ENCODE results near the gene OR8D2. TPM values are rescaled to one million over a fixed set of nuclear protein-coding genes. Genes with fewer than 3 reads are reported as not detected.

OR8D2 gene
- total and polyA plus RNA-seq, 2 donors (not counting 3 experiments of a cell fraction or from before 2014, with no cell fraction given), result not detected

DNA sequence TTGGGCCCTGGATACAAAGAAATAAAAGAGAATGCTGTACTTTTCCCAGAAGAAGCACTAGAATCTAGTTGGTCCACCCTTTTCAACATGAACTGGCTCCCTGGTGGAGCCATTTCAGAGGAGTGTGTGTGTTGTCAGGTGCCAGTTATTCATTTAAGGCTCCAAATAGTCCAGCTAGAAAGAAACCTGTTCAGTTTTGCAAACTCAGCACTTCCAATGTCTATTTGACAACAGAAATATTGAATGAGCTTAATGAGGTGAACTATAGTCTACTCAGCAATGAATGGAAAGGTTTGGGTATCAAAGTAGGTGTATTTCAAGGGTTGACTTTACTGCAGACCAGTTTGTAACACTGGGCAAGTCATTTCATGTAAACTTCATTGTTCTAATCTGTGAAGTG, 8.3 kb downstream of the OR8D2 start:
- Histone ChIP-seq H3K79me2 (ENCODE audit: control insufficient read depth, insufficient read depth, low read length) (no peaks in the 10 kb centered on the region), H3K4me2 (ENCODE audit: insufficient read depth, low read length) (no peak overlapping the region), H4K20me1 (replicated peaks; ENCODE audit: control insufficient read depth, extremely low read depth, insufficient read depth, low read length) (no peaks in the 10 kb centered on the region), H3K9me1 (replicated peaks; ENCODE audit: control insufficient read depth, extremely low read depth, insufficient read depth, low read length) (no peaks in the 10 kb centered on the region), H3K4me3 (replicated peaks in 1 of 3; ENCODE audit: insufficient read depth in 1 of 3, low read depth in 1 of 3, low read length in 3 of 3) (no peak overlapping the region), H3K27me3 (ENCODE audit: control insufficient read depth in 2 of 2, insufficient read depth in 2 of 2, low read length in 2 of 2) (peaks cover 0 to 9% of the 10 kb centered on the region in 2 experiments), H3K36me3 (ENCODE audit: control insufficient read depth in 2 of 2, extremely low read depth in 1 of 2, insufficient read depth in 2 of 2, low read length in 2 of 2) (no peaks in the 10 kb centered on the region), H2AFZ (ENCODE audit: low read depth, low read length) (no peak overlapping the region), H3K9ac (replicated peaks; ENCODE audit: extremely low read depth, insufficient read depth, low read length) (no peak overlapping the region), H3K27ac (ENCODE audit: insufficient read depth, low read depth, low read length) (no peak overlapping the region), H3K9me3 (replicated peaks; ENCODE audit: control insufficient read depth, insufficient read depth, low read length) (no peaks in the 10 kb centered on the region), H3K4me1 (ENCODE audit: control insufficient read depth, extremely low read depth, insufficient read depth, low read length) (peaks cover 6% of the 10 kb centered on the region)
- intact Hi-C loops (cut with micrococcal nuclease), result no loop called here
- CTCF ChIA-PET, result no interaction called here
- POLR2A ChIA-PET, result no interaction called here
- FAIRE-seq (no peak), DNase-seq (ENCODE audit: low read depth, low spot score) (no peak)
- no TSS peak for BruUV-seq (replicated peaks)
- TF ChIP-seq, protein P1, sequence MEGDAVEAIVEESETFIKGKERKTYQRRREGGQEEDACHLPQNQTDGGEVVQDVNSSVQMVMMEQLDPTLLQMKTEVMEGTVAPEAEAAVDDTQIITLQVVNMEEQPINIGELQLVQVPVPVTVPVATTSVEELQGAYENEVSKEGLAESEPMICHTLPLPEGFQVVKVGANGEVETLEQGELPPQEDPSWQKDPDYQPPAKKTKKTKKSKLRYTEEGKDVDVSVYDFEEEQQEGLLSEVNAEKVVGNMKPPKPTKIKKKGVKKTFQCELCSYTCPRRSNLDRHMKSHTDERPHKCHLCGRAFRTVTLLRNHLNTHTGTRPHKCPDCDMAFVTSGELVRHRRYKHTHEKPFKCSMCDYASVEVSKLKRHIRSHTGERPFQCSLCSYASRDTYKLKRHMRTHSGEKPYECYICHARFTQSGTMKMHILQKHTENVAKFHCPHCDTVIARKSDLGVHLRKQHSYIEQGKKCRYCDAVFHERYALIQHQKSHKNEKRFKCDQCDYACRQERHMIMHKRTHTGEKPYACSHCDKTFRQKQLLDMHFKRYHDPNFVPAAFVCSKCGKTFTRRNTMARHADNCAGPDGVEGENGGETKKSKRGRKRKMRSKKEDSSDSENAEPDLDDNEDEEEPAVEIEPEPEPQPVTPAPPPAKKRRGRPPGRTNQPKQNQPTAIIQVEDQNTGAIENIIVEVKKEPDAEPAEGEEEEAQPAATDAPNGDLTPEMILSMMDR (IDR thresholded peaks at IDR 0.05; ENCODE audit: extremely low read depth in 1 of 2, insufficient read depth in 1 of 2, low read depth in 1 of 2, low read length in 2 of 2), result no peak
- TF ChIP-seq POLR2AphosphoS5 (IDR thresholded peaks at IDR 0.05; ENCODE audit: insufficient read depth, low read depth, low read length) (no peak), FOS (IDR thresholded peaks at IDR 0.05; ENCODE audit: borderline replicate concordance, insufficient read depth, low read length) (no peak), MYC (IDR thresholded peaks at IDR 0.05; ENCODE audit: low read depth, low read length) (no peak), POLR2A (IDR thresholded peaks at IDR 0.05; ENCODE audit: low read depth, low read length) (no peak), EZH2 (IDR thresholded peaks at IDR 0.05; ENCODE audit: borderline replicate concordance, low read depth, low read length, severe bottlenecking) (no peak), JUN (IDR thresholded peaks at IDR 0.05; ENCODE audit: borderline replicate concordance, insufficient read depth, insufficient read length, low read depth) (no peak), GATA2 (IDR thresholded peaks at IDR 0.05; ENCODE audit: insufficient read depth, insufficient read length, low read depth, low read length) (no peak)
- TF ChIP-seq, protein P2, sequence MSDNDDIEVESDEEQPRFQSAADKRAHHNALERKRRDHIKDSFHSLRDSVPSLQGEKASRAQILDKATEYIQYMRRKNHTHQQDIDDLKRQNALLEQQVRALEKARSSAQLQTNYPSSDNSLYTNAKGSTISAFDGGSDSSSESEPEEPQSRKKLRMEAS (IDR thresholded peaks at IDR 0.05; ENCODE audit: insufficient read depth, insufficient read length), result no peak
- dilution Hi-C loops (cut with MboI; ENCODE audit: extremely low pct_ligation_motif_present, low sequenced_read_pairs), result no loop called here

Measured in endothelial cell of umbilical vein (primary cell).